Measurements from ENCODE around the gene KLRB1.
"Not testable (repeated sequence)": the region's sequence is repeated elsewhere in the genome, so short reads cannot be mapped to it uniquely, and the experiment has no call there.

The KLRB1 gene

GRCh38 chr12:9607716-9608115 is at the start of gene KLRB1:
Gene KLRB1, minus strand, starts transcription at chr12:9607916. Its CDS starts 77 bp downstream, at chr12:9607839.
- DNase-seq (ENCODE audit: low read depth in 2 of 2) = no peak

GRCh38 chr12:9651265-9651729 is 43.6 kb upstream of the KLRB1 start:
- DNase-seq (ENCODE audit: low read depth in 2 of 2) = peak in 1 of 2 donors; percentile 48

GRCh38 chr12:9650151-9650576 is 42.4 kb upstream of the KLRB1 start:
- DNase-seq (ENCODE audit: low read depth in 2 of 2) = no peak

- DNase-seq (ENCODE audit: low read depth in 2 of 2) = no peak
These were observed 41.8 kb upstream of the KLRB1 start for GRCh38 chr12:9649532-9649940.

- DNase-seq (ENCODE audit: low read depth in 2 of 2) = no peak
These were observed 41.2 kb upstream of the KLRB1 start for GRCh38 chr12:9648701-9649531.

GRCh38 chr12:9647825-9648700 is 40.3 kb upstream of the KLRB1 start:
- peak; percentile 85 to 87 for DNase-seq (ENCODE audit: low read depth in 2 of 2)

GRCh38 chr12:9646794-9647781 is 39.4 kb upstream of the KLRB1 start:
- no peak for DNase-seq (ENCODE audit: low read depth in 2 of 2)

GRCh38 chr12:9644985-9645551 is 37.4 kb upstream of the KLRB1 start:
- not testable (repeated sequence) for DNase-seq (ENCODE audit: low read depth in 2 of 2)

- no peak for DNase-seq (ENCODE audit: low read depth in 2 of 2)
These were observed 35.5 kb upstream of the KLRB1 start for GRCh38 chr12:9643266-9643660.

- no peak for DNase-seq (ENCODE audit: low read depth in 2 of 2)
These were observed 35.0 kb upstream of the KLRB1 start for GRCh38 chr12:9642606-9643265.

GRCh38 chr12:9640024-9640423 is 32.3 kb upstream of the KLRB1 start:
- DNase-seq (ENCODE audit: low read depth in 2 of 2) = no peak

GRCh38 chr12:9636851-9637206 is 29.1 kb upstream of the KLRB1 start:
- no peak for DNase-seq (ENCODE audit: low read depth in 2 of 2)

- DNase-seq (ENCODE audit: low read depth in 2 of 2) = no peak
These were observed 28.6 kb upstream of the KLRB1 start for GRCh38 chr12:9636150-9636850.

- DNase-seq (ENCODE audit: low read depth in 2 of 2) = no peak
These were observed 27.4 kb upstream of the KLRB1 start for GRCh38 chr12:9634969-9635754.

- DNase-seq (ENCODE audit: low read depth in 2 of 2) = peak; percentile 64 to 79
These were observed 26.6 kb upstream of the KLRB1 start for GRCh38 chr12:9634177-9634803.

GRCh38 chr12:9632766-9633165 is 25.1 kb upstream of the KLRB1 start:
- DNase-seq (ENCODE audit: low read depth in 2 of 2) = no peak

- DNase-seq (ENCODE audit: low read depth in 2 of 2) = no peak
These were observed 19.1 kb upstream of the KLRB1 start for GRCh38 chr12:9626821-9627220.

- no peak for DNase-seq (ENCODE audit: low read depth in 2 of 2)
These were observed 18.6 kb upstream of the KLRB1 start for GRCh38 chr12:9626291-9626690.

- no peak for DNase-seq (ENCODE audit: low read depth in 2 of 2)
These were observed 17.3 kb upstream of the KLRB1 start for GRCh38 chr12:9625019-9625418.
